ENCODE measurements around the gene CASP2. TPM values are rescaled to one million over a fixed set of nuclear protein-coding genes. Genes with fewer than 3 reads are reported as not detected.

Gene CASP2
- total RNA-seq, 1 donor from 2014 or later, result 62.2 TPM

DNA sequence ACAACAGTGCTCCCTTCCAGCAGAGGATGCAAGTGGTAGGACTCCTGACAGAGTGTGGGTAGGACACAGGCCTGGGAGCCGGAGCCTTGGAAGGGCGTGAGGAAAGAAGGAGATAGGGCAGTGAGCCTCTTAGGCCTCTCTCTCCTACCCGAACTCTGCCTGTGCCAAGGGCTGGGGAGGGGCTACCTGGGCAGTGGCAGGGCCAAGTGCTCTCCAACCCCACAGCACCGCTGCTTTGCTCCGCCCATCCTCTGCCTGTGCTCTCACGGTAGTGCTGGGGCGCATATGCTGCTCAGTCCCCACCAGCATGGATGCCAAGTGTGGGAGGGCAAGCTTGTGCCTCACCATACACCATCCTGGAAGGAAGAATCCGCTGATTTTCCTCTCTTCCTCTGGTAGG lies 66.8 kb downstream of the CASP2 start:
- Mint-ChIP-seq H3K36me3 (ENCODE audit: low read depth) (no peaks in the 10 kb centered on the region), H3K4me3 (no peak overlapping the region), H3K4me1 (no peaks in the 10 kb centered on the region), H3K27me3 (peaks cover 22% of the 10 kb centered on the region), H3K9me3 (no peaks in the 10 kb centered on the region), H3K27ac (no peak overlapping the region)
- TF ChIP-seq, protein P1, sequence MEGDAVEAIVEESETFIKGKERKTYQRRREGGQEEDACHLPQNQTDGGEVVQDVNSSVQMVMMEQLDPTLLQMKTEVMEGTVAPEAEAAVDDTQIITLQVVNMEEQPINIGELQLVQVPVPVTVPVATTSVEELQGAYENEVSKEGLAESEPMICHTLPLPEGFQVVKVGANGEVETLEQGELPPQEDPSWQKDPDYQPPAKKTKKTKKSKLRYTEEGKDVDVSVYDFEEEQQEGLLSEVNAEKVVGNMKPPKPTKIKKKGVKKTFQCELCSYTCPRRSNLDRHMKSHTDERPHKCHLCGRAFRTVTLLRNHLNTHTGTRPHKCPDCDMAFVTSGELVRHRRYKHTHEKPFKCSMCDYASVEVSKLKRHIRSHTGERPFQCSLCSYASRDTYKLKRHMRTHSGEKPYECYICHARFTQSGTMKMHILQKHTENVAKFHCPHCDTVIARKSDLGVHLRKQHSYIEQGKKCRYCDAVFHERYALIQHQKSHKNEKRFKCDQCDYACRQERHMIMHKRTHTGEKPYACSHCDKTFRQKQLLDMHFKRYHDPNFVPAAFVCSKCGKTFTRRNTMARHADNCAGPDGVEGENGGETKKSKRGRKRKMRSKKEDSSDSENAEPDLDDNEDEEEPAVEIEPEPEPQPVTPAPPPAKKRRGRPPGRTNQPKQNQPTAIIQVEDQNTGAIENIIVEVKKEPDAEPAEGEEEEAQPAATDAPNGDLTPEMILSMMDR (IDR thresholded peaks at IDR 0.05), result no peak
- POLR2A ChIA-PET, result no interaction called here
- intact Hi-C loops (cut with micrococcal nuclease), result no loop called here
- DNase-seq (no peak), ATAC-seq (ENCODE audit: low read depth) (no peak)
- CTCF ChIA-PET, result no interaction called here

DNA sequence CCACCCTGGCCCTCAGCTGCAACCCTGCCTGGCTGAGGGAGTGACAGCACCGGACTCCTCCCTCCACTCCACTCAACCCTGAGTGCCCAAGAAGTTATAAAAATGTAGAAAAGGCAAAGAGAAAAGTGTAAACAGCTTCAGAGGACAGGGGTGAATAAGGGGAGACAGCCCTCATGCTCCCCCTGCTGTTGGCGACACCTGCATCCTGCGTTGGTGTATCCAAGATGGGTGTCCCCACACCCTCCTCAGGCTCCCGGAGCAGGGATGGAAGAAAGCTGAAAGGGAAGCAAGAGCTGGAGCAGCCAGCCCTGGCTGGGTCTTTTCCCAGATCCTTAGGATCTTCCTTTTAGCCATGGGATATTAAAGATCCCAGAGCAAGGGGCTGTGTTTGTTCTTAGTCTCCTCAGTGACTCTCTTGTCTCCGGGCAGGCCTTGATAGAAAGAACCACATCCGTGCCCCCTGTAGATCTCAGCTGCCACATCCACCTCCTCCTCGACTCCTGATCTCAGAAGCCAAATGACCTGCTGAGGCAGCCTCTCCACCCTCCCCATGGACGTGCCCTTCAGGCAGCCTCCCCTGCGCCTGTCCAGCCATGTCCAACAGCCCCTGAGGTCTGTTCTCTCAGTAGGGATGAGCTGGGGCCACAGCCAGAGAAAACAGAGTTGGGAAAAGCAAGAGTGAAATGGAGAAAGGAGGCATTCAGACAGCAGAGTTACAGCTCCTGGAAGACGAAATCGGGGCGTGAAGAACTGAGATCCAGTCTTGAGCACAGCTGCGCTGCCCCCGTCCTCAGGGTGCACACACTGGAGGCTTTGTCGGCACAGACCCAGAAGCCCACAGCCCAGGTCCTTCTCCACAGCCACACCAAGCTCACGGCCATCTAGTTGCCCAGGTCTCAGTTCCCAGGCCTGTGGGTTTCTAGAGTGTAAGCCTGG lies 67.6 kb downstream of the CASP2 start:
- ATAC-seq (ENCODE audit: low read depth) (no peak), DNase-seq (no peak)
- intact Hi-C loops (cut with micrococcal nuclease), result no loop called here
- H3K36me3 Mint-ChIP-seq (ENCODE audit: low read depth), result no peaks in the 10 kb centered on the region
- H3K27me3 Mint-ChIP-seq, result peaks cover 30% of the 10 kb centered on the region
- CTCF ChIA-PET, result no interaction called here
- H3K9me3 Mint-ChIP-seq, result no peaks in the 10 kb centered on the region
- TF ChIP-seq, protein P1 (IDR thresholded peaks at IDR 0.05), result no peak
- no peak overlapping the region for H3K27ac Mint-ChIP-seq
- POLR2A ChIA-PET, result interaction anchor here (0.6 kb wide), 1 partner anchor 68 kb away, joined by 6 read pairs; the partner anchor contains the start of gene CASP2
- H3K4me3 Mint-ChIP-seq, result no peak overlapping the region
- H3K4me1 Mint-ChIP-seq, result peaks cover under 1% of the 10 kb centered on the region

DNA sequence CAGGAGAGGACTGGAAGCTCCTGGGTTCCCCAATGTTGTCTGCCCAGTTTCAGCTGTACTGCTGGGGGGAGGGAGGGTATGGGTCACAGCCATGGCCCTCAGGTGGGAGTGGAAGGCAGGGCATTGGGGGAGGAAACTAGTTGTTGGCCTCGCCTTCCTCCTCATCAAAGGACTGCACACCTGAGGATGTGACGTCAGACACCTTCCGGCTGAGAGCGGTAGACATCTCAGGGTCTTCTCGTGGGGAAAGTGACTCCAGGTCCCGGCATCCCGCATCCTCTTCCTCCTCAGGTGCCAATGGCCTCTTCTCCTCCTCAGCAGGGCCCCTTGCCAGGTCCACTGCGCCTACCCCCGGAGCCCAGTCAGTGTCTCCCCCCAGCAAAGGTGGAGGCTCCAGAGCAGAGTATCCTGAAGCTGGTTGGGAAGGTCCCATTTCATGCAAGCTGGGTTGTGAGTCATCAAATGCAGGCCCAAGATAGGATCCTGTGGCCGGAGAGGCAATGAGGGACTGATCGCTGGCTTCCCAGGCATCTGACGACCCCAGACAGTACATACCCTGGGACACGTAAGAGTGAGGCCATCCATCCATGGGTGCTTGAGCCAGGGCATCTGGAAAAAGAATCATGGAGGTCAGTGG lies 68.4 kb downstream of the CASP2 start:
- TF ChIP-seq, protein P1 (IDR thresholded peaks at IDR 0.05), result no peak
- peaks cover 3% of the 10 kb centered on the region for H3K4me1 Mint-ChIP-seq
- DNase-seq (no peak), ATAC-seq (ENCODE audit: low read depth) (no peak)
- intact Hi-C loops (cut with micrococcal nuclease), result no loop called here
- ChIA-PET CTCF (no interaction called here), POLR2A (no interaction called here)
- no peak overlapping the region for H3K27ac Mint-ChIP-seq
- no peaks in the 10 kb centered on the region for H3K9me3 Mint-ChIP-seq
- H3K27me3 Mint-ChIP-seq, result peaks cover 29% of the 10 kb centered on the region
- H3K4me3 Mint-ChIP-seq, result no peak overlapping the region
- no peaks in the 10 kb centered on the region for H3K36me3 Mint-ChIP-seq (ENCODE audit: low read depth)

Other genes with a start within 250 kb of the CASP2 start
- not detected in 2 replicates for gene OR6V1, start 236.0 kb upstream of the CASP2 start, total RNA-seq
- not detected in 2 replicates for gene PIP, start 156.3 kb upstream of the CASP2 start, total RNA-seq
- not detected in 2 replicates for gene TAS2R39, start 104.9 kb upstream of the CASP2 start, total RNA-seq
- not detected in 2 replicates for gene TAS2R40, start 66.3 kb upstream of the CASP2 start, total RNA-seq
- gene GSTK1, start 24.9 kb upstream of the CASP2 start, total RNA-seq, result 144 and 150 TPM in 2 replicates
- gene TMEM139, start 3.4 kb upstream of the CASP2 start, total RNA-seq, result 0.34 and 0.47 TPM in 2 replicates
- gene CLCN1, start 27.8 kb downstream of the CASP2 start, total RNA-seq, result not detected in 2 replicates
- not detected in 2 replicates for gene FAM131B, start 74.4 kb downstream of the CASP2 start, total RNA-seq
- gene ZYX, start 93.0 kb downstream of the CASP2 start, total RNA-seq, result 87.5 and 101 TPM in 2 replicates
- not detected in 2 replicates for gene EPHA1, start 120.5 kb downstream of the CASP2 start, total RNA-seq
- not detected in 2 replicates for gene TAS2R60, start 155.1 kb downstream of the CASP2 start, total RNA-seq
- not detected in 2 replicates for gene TAS2R41, start 189.5 kb downstream of the CASP2 start, total RNA-seq